GM18858 (cell line): ENCODE results near the gene CRLF3.
"Not testable (repeated sequence)": the region's sequence is repeated elsewhere in the genome, so short reads cannot be mapped to it uniquely, and the experiment has no call there.

Experiments
- ATAC-seq: cut with Tn5 transposase; IDR thresholded peaks from one replicate; pipeline ENCODE4 v1.9.1; 2021; ENCODE audit not compliant: unreplicated experiment

The CRLF3 gene

DNA sequence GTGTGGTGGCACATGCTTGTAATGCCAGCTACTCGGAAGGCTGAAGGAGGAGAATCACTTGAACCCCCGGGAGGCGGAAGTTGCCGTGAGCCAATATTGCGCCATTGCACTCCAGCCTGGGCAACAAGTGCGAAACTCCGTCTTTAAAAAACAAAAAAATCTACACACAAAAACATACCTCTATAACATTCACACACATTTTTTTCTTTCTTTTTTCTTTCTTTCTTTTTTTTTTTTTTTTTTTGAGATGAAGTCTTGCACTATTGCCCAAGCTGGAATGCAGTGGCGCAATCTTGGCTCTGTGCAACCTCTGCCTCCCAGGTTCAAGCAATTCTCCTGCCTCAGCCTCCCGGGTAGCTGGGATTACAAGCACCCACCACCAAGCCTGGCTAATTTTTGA is 9.6 kb downstream of the CRLF3 start:
- ATAC-seq = not testable (repeated sequence)

DNA sequence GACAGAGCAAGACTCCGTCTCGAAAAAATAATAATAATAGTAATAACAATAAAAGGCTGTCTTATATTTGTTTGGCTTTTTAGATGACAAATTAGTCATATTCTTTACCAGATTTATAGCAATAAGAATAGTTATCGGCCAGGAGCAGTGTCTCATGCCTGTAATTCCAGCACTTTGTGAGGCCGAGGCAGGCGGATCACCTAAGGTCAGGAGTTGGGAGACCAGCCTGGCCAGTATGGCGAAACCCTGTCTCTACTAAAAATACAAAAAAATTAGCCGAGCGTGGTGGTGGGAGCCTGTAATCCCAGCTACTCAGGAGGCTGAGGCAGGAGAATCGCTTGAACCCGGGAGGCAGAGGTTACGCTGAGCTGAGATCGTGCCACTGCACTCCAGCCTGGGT is 10.3 kb downstream of the CRLF3 start:
- ATAC-seq = not testable (repeated sequence)

DNA sequence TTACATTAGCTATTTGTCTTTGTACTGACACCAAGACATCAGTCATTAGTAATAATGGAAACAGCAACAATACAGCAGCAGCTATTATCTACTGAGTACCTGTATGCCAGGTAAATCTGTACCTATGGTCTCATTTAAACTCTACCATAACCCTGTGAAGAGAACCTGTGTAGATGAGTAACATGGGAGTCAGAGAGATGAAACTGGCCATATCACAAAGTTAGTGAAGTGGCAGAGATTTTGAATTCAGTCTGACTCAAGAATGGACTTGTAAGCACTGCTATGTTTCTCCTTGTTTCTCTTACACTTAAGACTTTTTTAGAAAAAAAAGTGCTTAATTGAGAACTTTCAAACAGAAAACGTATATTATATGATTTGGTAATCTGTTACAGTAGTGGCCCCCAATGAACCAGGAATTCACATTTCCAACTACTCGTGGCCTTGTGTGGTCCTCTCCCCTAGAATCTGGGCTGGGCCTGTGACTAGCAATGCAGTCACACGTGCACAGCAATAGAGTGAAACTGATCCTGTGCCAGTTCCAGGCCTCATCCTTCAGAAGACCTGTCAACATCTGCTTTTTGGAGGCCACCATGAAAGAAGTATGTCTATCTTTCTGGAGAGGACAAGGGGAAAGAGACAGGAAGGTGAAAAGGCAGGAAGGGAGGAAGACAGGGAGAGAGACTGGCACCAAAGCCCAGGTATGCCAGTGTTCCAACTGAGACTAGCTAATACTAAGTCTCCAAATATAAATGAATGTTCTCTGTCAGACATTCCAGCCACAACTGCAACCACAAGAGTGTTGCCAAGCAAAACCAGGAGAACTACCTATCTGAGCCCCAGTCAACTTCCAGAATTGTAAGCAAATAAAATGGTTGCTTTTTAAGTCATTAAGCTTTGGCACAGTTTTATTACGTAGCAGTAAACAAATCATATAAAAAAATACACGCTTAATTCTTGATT is 12.0 kb downstream of the CRLF3 start:
- no peak for ATAC-seq

DNA sequence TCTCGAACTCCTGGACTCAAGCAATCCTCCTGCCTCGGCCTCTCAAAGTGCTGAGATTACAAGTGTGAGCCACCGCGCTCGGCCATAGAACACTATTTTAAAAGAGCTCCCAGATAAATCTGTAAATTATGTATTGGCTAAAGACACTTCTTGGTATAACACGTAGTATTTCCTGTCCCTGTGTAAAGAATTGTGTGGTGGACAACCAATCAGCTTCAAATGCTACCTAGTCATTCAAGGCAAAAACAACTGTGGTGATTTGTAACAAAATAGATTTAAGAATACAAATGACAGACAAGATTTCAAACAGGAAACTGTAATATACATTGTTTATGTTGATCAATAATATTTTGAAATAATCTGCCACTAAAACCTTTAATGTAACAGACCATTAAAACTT is 14.6 kb downstream of the CRLF3 start:
- ATAC-seq = no peak

DNA sequence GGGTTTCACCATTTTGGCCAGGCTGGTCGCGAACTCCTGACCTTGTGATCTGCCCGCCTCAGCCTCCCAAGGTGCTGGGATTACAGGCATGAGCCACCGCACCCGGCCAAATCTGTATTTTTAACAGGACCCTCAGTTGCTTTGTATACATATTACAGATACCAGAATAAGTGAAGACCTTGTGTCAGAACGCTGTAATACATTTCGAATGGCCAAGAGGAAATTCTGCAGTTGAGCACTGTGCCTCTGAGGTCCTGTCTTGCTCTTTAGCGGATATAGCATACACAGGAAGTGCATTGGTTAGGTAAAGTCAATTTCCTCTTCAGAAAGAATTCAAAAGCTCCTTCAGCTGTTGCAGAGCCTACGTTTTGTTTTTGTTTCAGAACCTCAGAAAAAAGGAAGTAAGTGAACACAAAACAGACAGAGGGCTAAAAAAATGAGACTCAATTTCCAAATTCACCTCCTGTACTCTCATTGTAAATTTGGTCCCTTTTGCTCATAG is 15.7 kb downstream of the CRLF3 start:
- peak; percentile 83 for ATAC-seq

DNA sequence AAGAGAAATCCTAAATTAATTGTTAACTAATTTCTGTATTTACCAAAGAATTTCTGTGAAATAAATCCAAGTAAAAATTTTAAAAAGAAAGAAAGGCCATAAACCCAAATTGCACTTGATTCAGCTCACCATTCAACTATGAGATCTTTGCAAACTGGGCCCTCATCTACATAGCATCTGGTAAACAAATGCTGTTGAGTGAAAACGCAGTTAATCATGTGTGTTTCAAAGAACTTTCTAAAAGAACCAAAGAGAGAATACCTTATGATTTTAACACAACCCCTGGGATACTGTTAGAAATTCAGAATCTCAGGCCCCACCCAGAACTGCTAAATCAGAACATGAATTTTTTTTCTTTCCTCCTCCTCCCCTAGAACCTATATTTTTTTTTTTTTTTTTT is 16.6 kb downstream of the CRLF3 start:
- no peak for ATAC-seq

DNA sequence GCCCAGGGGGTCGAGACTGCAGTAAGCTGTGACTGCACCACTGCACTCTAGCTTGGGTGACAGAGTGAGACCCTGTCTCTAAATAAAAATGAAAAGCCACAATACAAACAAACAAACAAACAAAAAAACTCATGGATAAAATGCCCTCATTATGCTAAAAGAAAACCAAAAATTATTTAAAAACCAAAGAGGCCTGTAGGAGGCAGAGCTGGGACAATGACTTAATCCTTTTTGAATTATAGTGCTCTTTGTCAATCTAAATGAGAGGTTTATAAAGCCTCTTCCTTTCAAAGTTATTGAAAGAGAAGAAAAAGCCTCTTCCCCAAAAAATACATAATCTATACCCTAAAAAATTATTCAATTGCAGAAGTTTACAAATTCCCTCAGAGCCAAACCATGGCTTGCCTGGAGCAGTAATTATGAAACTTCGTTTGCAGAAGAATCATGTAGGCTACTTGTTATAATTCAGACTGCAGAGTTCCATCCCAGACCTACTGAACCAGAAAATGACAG is 18.5 kb downstream of the CRLF3 start:
- no peak for ATAC-seq

DNA sequence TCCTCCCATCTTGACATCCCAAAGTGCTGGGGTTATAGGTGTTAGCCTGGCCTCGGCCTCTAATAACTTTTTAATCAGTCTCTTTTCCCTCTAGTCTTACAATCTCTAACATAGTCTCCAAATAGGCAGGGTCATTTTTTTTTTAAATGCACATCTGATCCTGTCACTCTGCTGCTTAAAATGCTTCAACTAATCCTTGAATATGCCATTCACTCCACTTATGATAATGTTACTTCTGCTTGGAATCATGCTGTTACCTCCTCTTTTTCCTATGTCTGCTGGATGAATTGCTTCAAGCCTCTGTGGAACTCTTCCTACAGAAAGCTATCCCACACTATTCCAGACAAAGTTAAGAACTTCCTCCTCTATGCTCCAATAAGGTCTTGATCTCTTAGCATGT is 22.8 kb downstream of the CRLF3 start:
- no peak for ATAC-seq

DNA sequence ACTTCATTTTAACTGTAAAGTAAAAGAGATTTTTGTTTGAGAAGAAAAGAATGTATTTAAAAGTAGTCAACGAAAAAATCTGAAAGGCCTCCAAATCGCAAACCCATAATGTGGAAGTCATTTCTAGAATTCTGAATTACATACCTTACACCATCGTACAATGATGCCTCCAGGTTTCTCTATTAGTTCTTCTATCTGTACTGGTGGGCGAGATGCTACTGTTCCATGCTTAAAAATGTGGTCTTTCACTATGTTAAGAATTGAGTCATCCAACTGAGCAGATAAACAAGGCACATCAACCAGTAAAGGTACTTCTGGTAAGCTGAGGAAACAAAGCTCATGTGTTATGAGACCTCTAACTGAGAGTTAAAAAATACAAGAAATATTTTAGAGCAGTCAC is 28.5 kb downstream of the CRLF3 start:
- ATAC-seq = no peak

DNA sequence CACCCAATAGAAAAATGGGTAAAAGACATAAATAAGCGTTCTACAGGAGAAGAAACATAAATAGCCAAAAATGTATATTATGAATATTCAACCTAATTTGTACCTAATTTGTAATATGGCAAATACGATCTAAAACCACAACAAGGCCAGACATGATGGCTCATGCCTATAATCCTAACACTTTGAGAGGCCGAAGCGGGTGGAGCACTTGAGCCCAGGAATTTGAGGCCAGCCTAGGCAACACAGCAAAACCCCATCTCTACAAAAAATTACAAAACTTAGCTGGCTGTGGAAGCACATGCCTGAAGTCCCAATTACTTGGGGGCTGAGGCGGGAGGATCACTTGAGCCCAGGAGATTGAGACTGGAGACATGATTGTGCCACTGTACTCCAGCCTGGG is 30.1 kb downstream of the CRLF3 start:
- no peak for ATAC-seq

DNA sequence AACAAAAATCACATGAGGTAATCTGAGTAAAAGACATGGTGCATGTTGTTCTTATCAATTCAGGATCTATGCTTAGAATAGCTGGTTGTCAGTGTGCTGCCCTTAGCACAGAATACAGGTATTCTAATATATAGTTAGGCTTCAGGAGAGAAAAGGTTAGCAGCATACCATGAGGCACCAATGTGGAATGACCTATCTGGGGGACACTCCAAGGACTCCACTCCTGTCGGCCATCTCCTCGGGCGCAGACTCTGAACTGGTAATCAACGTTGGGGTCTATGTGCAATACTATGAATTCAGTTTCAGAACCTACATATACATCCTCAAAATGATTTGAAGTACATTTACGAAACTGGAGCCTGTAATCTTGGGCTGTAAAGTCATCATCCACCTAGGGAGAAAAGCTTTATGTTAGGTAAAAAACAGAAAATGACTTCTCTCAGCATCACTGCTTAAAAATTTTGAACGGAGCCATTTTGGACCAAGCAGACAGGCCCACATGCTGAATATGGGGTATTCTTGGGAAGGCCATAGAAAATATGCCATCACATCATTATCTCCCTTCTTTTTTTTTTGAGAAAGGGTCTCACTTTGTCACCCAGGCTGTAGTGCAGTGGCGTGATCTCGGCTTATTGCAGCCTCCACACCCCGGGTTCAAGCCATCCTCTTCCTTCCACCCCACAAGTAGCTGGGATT is 31.1 kb downstream of the CRLF3 start:
- ATAC-seq = no peak

DNA sequence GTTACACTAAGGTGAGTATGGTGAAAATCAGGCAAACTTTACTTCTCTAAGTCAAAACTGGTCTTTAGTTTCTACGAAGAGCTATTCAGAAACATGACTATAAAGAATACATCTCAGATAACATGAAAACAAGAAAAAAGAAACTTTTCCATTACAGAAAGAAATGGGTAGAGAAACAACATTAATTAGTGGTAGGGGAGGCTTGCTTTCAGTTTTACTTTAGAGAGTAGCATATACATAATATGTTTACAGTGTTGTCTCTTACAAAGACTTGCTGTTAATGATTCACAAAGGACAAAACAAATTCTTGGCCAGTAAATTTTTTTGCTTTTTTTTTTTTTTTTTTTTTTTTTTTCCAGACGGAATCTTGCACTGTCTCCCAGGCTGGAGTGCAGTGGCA is 34.2 kb downstream of the CRLF3 start:
- no peak for ATAC-seq

DNA sequence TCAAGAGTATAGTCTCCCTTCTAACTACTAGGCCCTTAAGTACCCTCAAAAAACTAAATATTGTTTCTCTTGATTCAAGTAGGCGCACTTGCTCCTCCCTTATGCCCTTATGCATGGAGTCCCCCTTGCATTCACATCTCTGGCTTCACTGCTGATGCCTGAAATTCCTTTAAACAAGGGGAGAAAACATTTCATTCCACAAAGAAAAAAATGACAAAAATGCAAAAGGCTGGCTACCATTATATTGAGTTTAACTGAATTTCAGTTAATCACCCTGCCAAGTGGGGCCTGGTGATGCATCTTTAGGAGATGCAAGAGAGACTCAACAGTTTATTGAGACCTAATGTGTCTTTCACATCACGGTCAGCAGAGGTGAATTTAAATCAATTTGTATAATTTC is 35.6 kb downstream of the CRLF3 start:
- no peak for ATAC-seq

DNA sequence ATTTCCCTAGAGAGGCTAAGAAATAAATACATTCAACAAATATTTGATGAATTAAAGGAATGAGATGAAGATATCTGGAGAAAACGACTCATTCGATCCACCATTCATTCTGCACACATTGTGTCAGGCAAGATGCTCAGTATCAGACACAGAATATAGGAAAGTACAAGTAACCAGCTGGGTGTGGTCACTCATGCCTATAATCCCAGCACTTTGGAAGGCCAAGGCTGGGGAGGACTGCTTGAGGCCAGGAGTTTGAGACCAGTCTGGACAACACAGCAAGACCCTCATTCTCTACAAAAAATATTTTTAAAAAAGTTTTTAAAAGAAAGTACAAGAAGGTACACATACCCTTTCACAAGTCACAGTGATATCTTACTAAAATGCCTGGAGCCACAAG is 42.3 kb downstream of the CRLF3 start:
- ATAC-seq = no peak

DNA sequence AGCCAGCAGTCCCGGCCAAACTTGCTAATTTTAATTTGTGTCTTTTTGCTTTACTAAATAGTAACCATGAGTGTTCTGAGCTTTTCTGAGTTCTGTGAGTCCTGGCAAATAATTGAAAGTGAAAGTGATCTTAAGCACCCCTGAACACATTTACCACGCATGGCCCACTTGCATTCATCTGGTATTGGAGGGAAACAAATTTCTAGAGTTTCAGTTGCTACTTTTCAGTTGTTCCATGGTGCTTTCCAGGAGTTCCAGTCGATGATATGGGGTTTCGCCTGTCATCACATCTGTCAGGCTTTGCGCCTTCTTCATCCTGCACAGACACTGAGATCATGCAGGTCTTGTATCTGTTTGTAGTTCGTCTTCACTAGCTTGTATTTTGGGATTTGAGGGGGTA is 44.1 kb downstream of the CRLF3 start:
- no peak for ATAC-seq

DNA sequence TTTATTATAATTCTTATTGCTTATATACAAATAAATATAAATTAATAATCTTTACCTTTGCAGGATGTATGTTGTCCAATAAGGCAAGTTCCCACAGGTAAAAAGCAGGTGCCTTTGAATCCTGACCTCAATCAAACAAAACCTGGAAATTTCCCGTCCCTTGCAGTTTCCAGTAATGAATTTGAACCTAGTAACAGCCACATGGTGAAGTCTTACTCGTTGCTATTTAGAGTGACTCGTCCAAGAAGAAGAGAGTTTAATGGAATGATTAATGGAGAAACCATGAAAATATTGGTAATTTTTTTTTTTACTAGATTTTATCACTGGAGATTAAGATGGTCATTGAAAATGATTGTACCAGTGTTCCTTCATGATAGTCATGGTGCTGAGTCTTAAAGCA is 55.7 kb downstream of the CRLF3 start:
- not testable (repeated sequence) for ATAC-seq

DNA sequence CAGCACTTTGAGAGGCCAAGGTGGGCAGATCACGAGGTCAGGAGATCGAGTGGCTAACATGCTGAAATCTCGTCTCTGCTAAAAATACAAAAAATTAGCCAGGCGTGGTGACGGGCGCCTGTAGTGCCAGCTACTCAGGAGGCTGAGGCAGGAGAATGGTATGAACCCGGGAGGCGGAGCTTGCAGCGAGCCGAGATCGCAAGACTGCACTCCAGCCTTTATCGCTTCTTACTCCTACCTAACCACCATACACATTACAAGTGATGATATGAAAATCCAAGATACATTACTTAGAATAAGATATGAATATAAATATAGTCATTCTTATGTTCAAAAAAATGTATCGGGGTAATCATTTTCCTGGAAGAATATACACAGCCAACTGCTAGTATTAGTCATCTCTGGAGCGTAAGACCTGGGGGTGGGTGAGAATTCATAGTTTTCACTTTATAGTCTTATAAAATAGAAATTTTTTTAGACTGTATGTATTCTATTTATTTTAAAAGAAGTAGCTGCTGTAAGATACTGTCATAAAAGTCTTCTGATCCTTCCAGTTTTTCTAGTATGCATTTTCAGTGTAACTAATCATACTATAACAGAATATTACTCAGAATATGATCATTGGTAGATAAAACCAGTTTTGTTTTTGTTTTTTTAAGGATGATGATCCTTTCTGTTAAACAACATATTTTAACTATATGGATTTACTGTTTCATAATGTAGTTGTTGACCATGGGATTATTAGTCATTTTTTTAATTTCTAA is 56.7 kb downstream of the CRLF3 start:
- not testable (repeated sequence) for ATAC-seq

DNA sequence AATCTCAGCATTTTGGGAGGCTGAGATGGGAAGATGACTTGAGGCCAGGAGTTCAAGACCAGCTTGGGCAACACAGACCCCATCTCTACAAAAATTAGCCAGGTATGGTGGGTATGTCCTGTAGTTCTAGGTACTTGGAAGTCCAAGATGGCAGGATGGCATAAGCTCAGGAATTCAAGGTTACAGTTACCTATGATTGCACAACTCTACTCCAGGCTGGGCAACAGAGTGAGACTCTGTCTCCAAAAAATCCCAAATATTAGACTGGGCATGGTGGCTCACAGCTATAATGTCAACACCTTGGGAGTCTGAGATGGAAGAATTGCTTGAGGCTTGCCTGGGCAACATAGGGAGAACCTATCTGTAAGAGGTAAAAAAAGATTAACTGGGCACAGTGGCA is 63.4 kb downstream of the CRLF3 start:
- no peak for ATAC-seq

DNA sequence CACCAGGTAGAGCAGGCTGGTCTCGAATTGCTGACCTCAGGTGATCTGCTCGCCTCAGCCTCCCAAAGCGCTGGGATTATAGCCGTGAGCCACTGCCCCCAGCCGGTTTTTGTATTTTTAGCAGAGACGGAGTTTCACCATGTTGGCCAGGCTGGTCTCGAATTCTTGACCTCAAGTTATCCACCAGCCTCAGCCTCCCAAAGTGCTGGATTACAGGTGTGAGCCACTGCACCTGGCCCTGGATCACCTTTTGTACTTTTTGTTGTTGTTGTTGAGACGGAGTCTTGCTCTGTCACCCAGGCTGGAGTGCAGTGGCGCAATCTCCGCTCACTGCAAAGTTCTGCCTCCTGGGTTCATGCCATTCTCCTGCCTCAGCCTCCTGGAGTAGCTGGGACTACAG is 71.2 kb downstream of the CRLF3 start:
- not testable (repeated sequence) for ATAC-seq

DNA sequence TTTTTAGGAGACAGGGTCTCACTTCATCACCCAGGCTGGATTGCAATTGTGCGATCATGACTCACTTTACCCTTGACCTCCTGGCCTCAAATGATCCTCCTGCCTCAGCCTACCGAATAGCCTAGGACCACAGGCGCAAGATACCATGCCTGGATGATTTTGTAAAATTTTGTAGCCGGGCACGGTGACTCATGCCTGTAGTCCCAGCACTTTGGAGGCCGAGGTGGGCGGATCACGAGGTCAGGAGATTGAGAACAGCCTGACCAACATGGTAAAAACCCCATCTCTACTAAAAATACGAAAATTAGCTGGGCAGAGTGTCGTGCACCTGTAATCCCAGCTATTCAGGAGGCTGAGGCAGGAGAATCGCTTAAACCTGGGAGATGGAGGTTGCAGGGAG is 73.5 kb downstream of the CRLF3 start:
- ATAC-seq = not testable (repeated sequence)

DNA sequence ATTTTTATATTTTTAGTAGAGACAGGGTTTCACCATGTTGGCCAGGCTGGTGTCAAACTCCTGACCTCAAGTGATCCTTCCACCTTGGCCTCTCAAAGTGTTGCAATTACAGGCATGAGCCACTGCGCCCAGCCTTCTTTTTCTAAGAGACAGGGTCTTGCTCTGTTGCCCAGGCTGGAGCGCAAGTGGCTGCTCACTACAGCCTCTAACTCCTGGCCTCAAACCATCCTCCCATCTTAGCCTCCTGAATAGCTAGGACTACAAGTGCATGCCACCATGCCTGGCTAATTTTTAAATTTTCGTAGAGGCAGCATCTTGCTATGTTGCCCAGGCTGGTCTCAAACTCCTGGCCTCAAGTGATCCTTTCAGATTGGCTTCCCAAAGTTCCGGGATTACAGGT is 76.9 kb downstream of the CRLF3 start:
- ATAC-seq = not testable (repeated sequence)
